HG02885 (cell line): ENCODE results near the gene ARHGAP33.
"Not testable (repeated sequence)": the region's sequence is repeated elsewhere in the genome, so short reads cannot be mapped to it uniquely, and the experiment has no call there.

Source experiments
- ATAC-seq: cut with Tn5 transposase; IDR thresholded peaks from one replicate; pipeline ENCODE4 v1.9.1; 2021; ENCODE audit warnings: mild to moderate bottlenecking; ENCODE audit not compliant: unreplicated experiment, poor library complexity

ARHGAP33 gene

GRCh38 chr19:35755550-35756376, 19.6 kb upstream of the ARHGAP33 start:
- ATAC-seq = no peak

GRCh38 chr19:35756377-35757230, 18.8 kb upstream of the ARHGAP33 start, which contains the start of gene HSPB6:
Gene HSPB6, minus strand, starts transcription at chr19:35757029. Its CDS starts 21 bp downstream, at chr19:35757008.
- ATAC-seq = no peak

GRCh38 chr19:35757231-35757748, 18.1 kb upstream of the ARHGAP33 start:
- ATAC-seq = no peak

- ATAC-seq = peak; percentile 95
Observed at GRCh38 chr19:35757749-35758608, 17.4 kb upstream of the ARHGAP33 start, which contains the start of gene PROSER3. Gene PROSER3, plus strand, starts transcription at chr19:35758176. Its CDS starts 40 bp downstream, at chr19:35758216.

- no peak for ATAC-seq
Observed at GRCh38 chr19:35759697-35760096, 15.7 kb upstream of the ARHGAP33 start.

GRCh38 chr19:35760711-35761349, 14.5 kb upstream of the ARHGAP33 start:
- no peak for ATAC-seq

GRCh38 chr19:35764432-35765315, 10.7 kb upstream of the ARHGAP33 start:
- no peak for ATAC-seq

- no peak for ATAC-seq
Observed at GRCh38 chr19:35766571-35767104, 8.7 kb upstream of the ARHGAP33 start.

GRCh38 chr19:35767288-35768081, 7.9 kb upstream of the ARHGAP33 start:
- ATAC-seq = no peak

- no peak for ATAC-seq
Observed at GRCh38 chr19:35768082-35768421, 7.3 kb upstream of the ARHGAP33 start.

- ATAC-seq = not testable (repeated sequence)
Observed at GRCh38 chr19:35772362-35772761, 3.0 kb upstream of the ARHGAP33 start.

- no peak for ATAC-seq
Observed at GRCh38 chr19:35773020-35773806, 2.2 kb upstream of the ARHGAP33 start.

- ATAC-seq = no peak
Observed at GRCh38 chr19:35774274-35775045, 904 bp upstream of the ARHGAP33 start.

- ATAC-seq = no peak
Observed at GRCh38 chr19:35775046-35775297, 392 bp upstream of the ARHGAP33 start.

GRCh38 chr19:35776102-35776788, 881 bp downstream of the ARHGAP33 start:
- ATAC-seq = no peak
